ENCODE data around the gene SPRYD3.
"Not testable (repeated sequence)": the region's sequence is repeated elsewhere in the genome, so short reads cannot be mapped to it uniquely, and the experiment has no call there.

SPRYD3 gene, protein sequence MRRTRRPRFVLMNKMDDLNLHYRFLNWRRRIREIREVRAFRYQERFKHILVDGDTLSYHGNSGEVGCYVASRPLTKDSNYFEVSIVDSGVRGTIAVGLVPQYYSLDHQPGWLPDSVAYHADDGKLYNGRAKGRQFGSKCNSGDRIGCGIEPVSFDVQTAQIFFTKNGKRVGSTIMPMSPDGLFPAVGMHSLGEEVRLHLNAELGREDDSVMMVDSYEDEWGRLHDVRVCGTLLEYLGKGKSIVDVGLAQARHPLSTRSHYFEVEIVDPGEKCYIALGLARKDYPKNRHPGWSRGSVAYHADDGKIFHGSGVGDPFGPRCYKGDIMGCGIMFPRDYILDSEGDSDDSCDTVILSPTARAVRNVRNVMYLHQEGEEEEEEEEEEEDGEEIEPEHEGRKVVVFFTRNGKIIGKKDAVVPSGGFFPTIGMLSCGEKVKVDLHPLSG

DNA sequence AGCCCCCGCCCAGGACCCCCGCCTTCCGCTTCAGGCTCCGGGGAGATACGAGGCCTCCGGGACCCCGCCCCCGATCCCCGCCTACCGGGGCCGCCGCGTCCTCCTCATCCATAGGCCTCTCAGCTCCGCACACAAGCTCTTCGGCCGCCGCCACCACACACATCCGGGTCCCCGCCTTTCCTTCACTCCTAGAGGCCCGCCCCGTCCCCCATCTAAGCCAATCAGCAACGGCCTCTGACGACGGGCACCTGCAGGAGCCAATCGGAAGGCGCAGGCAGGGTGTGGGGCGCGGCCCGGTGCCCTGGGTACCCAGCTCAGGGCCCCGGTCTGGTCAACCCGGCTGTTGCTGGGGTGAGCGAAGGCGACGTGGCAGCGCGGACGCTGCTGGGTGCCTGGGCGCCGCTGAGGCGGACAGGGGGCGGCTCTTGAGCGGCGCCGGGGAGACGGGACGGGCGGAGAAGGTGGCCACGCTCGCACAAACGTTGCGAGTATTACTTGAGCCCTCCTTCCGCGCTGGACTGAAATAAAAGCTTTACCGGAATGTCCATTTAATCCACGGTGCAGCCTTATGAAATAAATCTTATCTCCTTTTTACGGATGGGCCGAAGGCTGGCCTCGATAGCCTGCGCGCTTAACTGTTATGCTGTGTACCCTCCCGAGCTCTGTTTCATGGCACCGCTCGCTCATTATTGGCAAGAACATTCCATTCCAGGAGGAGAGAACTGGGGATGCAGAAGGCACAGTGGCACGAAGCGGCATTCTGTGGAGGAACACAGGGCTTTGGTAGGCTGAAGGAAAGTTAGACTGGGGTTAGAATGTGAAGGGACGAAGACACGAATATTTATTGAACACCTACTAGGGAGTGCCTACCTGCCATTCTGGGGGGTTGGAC is at the start of gene SPRYD3:
Gene SPRYD3 (minus strand): TSS at position 165 of the 892 bp plus-strand sequence. CDS start 57 bp downstream, at position 108.
- peak; percentile 94 for DNase-seq (ENCODE audit: low read depth)

DNA sequence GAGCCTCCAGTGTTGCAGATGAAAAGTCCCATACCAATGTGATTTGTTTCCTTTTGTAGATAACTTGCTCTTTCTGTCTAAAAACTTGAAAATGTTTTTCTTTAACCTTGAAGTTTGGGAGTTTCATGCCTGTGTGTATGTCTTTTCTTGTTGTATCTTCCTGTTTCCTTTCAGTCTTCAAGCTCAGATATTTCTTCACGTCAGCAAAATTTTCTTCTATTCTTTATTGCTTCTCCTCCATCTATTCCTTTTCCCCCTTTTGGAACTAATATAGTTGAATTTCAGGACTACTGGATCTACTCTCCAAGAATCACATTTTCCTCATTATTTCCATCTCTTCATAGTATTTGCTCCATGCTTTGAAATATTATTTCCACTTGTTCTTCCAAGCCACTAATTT is 48.0 kb upstream of the SPRYD3 start:
- DNase-seq (ENCODE audit: low read depth) = no peak

DNA sequence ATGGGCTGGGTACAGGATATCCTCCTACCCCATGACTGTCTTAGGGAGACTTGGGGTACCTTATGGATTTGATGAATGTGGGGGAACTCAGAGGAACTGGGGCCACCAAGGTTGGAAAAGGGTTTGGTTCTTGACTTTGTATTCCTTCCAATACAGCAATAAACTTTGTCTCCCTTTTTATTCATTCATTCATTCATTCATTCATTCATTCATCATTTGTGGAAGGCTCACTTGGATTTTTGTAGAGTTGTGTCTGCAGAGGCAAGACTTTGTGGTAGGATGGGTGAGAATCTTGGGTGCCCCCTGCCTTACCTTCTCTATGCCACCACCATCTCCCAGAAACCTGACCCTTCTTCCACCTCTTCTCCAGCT is 45.1 kb upstream of the SPRYD3 start:
- DNase-seq (ENCODE audit: low read depth) = no peak

DNA sequence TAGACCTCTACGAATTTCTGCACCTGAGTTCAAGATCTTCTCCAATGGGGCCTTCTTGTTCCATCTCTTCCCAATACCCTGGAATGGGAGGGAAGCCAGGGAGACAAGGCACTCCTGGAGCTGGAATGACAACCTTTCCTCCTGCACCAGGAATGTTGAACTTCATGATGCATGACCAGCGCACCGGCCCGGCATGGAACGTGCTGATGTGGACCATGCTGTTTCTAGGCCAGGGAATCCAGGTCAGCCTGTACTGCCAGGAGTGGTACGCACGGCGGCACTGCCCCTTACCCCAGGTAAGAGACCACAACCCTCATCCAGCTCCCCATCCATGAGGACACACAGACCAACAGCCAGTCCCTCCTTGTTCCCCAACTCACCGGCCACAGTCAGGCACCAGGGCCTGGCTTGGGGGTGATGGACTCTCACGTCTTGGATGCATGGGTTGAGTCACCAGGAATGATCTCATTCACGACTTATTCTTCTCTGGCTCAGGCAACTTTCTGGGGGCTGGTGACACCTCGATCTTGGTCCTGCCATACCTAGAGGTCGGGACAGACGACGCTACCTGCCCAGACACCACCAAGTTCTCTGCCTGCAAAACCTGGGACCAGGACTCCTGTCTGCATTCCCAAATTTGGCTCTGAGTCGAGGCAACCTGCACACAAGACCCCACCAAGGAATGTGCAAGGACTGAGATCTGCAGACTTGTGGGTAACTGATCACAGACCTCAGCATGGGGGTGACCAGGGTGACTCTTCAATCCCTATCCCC is 44.6 kb upstream of the SPRYD3 start:
- no peak for DNase-seq (ENCODE audit: low read depth)

DNA sequence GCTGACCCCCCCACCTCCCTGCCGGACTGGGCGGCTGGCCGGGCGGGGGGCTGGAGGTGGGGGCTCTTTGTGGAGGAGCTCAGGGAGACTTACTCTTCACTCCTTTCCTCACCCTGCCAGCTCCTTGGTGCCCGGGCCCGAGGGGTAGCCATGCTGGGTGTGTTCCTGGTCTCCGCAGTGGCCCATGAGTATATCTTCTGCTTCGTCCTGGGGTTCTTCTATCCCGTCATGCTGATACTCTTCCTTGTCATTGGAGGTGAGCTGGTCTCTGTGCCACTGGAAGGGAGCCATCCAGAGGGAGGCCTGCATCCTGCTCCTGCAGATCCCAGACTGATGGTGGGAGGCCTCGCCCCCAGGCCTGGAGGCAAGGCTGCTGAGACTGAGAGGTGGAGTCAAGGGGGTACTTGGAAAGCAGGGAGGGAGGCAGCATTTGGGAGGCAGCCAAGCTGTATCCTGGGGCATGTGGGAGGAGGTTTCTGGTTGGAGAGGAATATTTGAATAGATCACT is 43.8 kb upstream of the SPRYD3 start:
- no peak for DNase-seq (ENCODE audit: low read depth)

DNA sequence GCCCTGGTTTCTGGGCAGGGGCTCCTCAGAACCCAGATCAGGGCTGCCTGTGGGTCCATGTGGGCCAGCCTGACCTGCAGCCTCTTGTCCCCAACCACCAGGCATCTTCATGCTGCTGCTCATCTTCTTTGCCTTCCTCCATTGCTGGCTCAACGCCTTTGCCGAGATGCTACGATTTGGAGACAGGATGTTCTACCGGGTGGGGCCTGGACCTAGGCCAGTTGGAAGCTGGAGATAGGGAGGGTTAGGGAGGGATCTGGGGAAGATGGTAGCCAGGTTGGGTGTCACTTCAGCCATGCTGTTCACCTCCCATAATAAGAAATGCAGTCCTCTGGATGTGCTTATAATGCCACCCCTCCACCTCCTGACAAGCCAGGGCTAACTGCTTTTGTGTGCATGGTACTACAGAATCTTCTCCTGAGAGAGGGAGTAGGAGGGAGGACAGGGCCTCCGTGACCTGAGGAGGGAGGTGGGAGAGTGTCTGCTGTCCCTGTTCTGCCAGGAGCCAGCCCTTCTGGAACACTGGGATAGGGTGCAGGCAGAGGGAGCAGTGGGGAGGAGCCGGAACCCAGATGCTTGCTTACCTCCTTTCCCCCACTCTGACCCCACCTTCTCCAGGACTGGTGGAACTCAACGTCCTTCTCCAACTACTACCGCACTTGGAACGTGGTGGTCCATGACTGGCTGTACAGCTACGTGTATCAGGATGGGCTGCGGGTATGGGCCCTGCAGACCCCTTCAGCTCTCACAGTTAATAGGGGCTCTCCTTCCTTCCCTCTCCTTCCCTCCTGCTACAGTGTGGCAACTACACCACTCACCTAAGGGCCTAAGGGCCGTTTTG is 41.7 kb upstream of the SPRYD3 start:
- DNase-seq (ENCODE audit: low read depth) = no peak

DNA sequence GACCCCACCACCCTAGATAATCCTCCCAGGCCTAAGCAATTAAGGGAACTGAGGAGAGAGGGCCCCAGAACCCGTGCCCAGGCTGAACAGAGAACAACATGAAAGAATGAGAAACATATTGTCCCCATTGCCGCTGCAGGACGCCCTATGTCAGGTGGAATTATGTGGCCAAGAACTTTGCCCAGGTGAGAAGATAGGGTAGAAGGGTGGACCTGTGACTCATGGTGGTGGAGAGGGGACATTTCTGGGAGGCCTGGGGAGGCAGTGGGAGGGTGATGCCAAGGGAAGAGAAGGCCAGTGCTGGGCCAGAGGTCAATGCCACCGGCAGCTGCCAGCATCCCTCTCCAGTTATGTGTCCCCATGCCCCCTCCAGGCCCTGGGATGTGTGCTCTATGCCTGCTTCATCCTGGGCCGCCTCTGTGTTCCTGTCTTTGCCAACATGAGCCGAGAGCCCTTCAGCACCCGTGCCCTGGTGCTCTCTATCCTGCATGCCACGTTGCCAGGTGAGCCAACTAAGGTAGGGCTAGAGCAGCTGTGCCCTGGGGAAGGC is 39.6 kb upstream of the SPRYD3 start:
- DNase-seq (ENCODE audit: low read depth) = no peak

DNA sequence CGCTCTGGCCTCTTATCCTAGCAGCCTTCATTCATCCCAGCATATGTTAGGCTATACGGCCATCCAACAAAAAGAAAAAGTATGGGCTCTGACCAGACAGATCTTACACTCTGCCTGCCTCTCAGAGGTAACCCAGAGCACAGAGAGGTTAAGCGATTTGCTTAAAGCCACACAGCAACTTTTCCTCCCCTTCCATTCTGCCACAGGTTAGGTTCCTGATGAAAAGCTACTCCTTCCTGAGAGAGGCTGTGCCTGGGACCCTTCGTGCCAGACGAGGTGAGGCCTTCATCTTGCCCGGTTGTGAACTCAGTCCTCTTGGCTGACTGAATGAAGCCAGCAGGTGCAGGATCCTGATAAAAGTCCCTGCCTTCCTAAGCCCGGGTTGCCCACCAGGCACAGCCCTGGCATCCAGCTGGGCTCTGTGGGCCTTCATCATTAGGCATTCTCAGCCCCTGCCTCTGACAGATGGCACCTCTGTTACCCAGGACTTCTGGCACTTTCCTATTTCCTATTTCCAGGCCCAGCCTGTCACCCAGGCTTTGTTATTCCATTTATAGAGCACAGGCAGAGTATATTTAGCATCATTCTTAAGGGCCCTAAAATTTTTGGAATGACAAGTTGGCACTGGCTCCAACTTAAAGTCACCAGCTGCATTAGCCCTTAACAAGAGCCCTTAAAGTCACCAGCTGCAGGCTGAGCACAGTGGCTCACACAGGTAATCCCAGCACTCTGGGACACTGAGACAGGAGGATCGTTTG is 36.9 kb upstream of the SPRYD3 start:
- no peak for DNase-seq (ENCODE audit: low read depth)

DNA sequence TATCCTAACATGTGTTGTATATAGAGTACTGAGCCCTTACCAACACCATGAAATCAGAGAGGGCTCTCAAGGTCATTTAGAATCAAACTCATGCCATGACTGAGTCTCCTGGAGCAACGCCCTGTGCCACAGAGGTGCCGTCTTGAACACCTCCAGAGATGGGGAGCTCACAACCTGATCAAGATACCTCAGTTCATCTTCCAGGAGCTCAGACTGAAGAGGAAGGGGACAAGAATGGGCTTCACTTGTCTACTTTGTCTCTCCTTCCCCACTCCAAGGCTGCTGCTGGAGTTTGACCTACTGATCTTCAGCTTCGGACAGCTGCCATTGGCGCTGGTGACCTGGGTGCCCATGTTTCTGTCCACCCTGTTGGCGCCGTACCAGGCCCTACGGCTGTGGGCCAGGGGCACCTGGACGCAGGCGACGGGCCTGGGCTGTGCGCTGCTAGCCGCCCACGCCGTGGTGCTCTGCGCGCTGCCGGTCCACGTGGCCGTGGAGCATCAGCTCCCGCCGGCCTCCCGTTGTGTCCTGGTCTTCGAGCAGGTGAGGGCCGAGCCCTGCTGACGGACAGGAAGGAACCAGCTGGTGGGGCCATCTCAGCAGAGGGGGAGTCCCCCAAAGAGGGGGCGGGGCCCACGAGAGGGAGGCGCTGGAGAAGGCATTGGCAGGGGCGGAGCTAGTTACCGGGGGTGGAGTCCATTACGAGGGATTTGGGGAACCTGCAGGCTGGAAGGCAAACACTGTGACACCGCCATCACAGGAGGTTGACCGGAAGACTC is 36.1 kb upstream of the SPRYD3 start:
- no peak for DNase-seq (ENCODE audit: low read depth)

DNA sequence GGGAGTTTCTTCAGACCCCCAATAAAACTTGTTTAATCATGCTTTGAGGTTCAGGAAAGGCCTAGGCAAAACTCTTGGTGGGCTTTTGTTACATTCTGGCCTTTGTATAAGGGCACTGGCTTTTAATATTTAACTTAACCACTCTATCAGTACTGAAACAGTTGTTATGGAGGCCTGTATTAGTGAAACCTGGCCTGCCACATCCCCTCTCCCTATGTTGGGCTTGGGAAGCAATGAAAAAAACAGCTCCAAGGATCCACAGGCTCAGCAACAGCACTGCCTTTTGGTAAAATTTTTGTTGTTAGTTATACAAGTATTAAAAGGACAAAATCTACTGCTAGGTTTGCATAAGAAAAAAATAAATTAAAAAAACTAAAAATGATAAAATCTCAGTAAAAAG is 34.8 kb upstream of the SPRYD3 start:
- DNase-seq (ENCODE audit: low read depth) = no peak

DNA sequence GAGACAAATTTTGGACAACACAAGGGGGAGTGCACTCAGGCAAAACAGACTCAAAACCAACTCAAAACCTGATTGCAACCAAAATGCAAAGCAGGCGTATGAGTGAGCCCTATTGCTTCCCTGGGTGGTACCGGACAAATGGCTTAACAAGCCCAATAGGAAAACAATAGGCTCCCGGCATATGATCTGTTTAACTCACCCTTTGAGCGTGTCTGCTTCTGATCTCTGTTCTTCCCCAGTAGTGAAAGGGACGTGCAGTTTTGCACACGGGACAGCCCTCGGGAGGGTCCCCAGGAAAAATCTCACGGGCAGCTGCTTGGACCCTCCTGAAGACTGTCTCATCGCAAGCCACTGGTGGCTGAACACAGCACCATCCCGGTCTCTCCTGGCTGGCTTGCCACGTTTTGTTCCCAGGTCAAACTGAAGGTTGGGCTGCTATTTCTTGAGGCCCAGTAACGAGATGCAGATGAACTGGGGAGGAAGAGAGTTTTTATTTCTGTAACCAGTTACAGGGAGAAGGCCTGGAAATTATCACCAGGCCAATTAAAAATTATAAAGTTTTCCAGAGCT is 34.0 kb upstream of the SPRYD3 start:
- DNase-seq (ENCODE audit: low read depth) = no peak

DNA sequence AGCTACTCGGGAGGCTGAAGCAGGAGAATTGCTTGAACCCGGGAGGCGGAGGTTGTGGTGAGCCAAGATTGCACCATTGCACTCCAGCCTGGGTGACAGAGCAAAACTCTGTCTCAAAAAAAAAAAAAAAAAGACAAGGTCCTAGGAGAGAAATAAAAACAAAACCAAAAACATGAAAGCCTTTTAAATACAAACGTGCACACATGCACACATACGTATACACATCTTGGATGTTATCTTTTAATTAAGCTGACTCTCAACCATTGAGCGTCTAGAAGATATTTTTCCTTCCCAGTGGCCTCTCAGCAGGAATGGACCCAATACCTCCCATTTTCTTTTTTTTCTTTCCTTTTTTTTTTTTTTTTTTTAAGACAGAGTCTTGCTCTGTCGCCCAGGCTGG is 33.2 kb upstream of the SPRYD3 start:
- not testable (repeated sequence) for DNase-seq (ENCODE audit: low read depth)

DNA sequence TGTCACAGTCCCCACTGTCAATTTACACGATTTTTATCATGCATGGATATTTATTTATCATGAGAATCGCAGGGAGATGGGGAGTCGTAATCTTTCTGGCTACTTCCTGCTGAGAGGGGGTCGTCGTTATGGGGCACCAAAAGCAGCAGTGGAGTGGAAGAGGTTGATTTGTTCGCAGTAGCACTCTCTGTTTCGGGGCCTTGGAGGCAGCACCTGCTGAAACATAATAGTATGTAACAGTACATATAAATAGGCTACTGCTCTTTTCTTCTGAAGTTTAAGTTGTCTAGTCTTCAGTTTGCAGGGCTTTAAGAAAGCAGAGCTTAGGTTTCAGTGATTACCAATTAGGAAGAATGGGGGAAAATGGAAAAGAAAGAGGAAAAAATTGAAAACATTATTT is 27.9 kb upstream of the SPRYD3 start:
- DNase-seq (ENCODE audit: low read depth) = no peak

DNA sequence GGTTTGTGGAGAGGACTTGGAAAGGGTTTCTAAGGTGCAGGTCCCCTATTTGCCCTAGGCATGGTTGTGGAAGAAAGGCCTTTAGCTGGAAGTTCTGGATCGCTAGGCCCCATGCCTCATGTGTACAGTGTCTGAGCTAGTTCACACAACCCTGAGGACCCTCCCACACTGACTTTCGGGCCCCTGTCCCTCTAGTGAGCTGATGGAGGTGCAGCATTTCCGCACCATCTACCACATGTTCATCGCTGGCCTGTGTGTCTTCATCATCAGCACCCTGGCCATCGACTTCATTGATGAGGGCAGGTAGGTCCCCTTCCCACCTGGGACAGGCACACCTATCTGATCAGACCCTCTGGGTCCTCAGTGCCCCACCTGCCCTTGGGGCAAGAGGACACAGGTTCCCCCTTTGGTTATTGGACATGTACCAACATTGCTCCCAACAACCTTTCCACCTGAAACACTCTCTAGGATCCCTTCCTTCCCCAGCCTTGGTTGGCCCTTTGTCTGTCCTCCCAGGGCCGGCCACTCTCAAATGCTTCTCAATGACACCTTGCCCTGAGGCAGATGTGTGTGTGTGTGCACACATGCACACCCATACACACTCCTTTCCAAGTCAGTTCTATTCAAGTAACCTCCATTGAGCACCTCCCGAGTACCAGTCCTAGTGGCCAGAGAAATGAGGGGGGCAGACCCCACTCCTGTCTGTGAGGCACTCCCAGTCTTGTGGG is 26.7 kb upstream of the SPRYD3 start:
- no peak for DNase-seq (ENCODE audit: low read depth)

DNA sequence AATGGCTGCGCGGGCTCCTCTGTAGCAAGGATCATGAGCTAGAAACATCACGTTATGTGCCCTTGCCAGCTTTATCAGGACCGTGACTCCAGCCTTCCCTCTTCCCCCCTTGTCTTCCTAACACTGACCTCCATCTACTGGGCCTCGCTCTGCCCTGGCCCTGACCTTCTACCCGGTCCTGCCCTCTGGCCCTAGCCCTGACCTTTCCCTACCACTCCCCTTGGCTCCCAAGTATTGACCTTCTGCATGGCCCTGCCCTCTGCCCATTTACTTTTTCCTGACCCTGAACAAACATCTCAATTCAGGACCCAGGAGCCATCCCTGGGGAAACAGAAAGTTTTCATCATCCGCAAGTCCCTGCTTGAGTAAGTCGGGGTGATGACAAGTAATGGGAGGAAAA is 26.1 kb upstream of the SPRYD3 start:
- DNase-seq (ENCODE audit: low read depth) = no peak

DNA sequence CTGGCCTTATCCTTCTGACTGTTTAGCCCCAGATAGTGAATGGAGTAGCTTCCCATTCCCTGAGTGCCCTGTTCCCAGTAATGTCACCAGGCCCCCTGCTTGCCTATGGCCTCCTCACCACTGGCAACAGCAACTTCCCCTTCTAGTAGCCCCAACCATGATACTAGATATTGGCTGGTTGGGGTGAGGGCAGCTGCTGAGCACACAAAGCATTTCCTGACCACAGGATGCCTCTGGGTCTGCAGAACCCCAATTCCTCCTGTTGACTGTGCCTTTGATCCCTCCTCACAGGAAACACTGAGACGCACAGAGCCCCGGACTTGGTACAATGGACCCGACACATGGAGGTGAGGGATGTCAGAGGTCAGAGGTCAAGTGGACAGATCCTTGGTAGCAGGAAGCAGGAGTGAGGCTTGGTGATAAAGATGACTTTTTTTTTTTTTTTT is 24.7 kb upstream of the SPRYD3 start:
- no peak for DNase-seq (ENCODE audit: low read depth)

DNA sequence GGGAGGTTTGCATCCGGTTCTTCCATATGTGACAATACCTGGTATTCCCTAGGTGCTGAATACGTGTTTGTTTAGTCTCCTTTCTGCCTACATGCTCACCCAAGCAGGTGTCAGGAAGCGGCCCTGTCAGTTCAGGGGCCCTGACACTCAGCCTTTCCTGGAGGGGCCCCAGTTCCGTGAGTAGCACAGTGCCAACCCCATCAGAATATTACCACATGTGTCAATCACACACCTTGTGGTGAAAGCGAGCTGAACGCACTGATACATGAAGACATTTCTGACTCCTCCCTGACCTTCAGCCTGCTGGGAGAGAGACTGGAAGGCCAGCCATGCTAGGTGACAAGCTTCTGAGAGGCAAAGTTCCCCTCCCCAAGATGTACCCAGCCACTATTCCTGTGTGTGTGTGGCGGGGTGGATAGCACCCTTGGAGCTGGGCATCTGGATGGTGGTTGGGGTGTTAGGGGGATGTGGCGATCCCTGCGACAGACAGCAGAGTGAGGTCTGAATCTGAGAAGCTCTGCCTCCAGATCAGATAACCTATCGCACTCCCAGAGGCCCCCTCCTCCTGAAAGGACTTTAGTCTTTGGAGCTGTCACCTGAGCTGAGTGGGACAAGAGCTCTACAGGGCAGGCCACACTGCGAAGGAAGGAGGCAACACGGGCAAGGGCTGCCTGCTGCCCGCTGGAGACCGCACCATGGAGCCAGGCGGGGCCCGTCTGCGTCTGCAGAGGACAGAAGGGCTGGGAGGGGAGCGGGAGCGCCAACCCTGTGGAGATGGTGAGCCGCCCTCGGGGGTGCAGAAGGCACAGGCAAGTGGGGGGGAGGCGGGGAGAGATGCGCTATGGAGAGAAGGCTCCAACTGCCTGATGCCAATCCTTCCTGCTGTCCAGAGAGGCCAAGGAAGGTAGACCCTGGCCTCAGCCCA is 24.0 kb upstream of the SPRYD3 start, which contains the start of gene SOAT2:
Gene SOAT2 (plus strand): TSS at position 604 of the 925 bp plus-strand sequence. CDS start 92 bp downstream, at position 696.
- no peak for DNase-seq (ENCODE audit: low read depth)
